ENCODE data around the gene PCDHGA4. TPM values are rescaled to one million over a fixed set of nuclear protein-coding genes. Genes with fewer than 3 reads are reported as not detected.
A peak's percentile ranks its signal among the peaks of the same experiment; 100 is the strongest.

The PCDHGA4 gene
- total RNA-seq, 2 donors from 2014 or later, result 0.86 to 5.0 TPM

GRCh38 chr5:141342773-141343172 lies 12.0 kb upstream of the PCDHGA4 start:
- Mint-ChIP-seq H3K4me1 (no peaks in the 10 kb centered on the region), H3K36me3 (ENCODE audit: low read depth) (peaks cover 22% of the 10 kb centered on the region), H3K9me3 (peaks cover 74% of the 10 kb centered on the region), H3K27me3 (ENCODE audit: insufficient read depth) (peaks cover 11% of the 10 kb centered on the region), H3K4me3 (no peak overlapping the region), H3K27ac (no peak overlapping the region)
- H3K27me3 ChIP-seq (ENCODE audit: control insufficient read depth, insufficient read depth, low read length, poor library complexity, severe bottlenecking), result no peaks in the 10 kb centered on the region
- H3K4me3 ChIP-seq (ENCODE audit: low read length), result peak overlapping the region; percentile 77
- DNase-seq, result no peak
- no peak overlapping the region for H3K9ac ChIP-seq (ENCODE audit: extremely low read depth, low read length, poor library complexity, severe bottlenecking)
- H3K9me3 ChIP-seq (ENCODE audit: control insufficient read depth, low read length), result peaks cover 32% of the 10 kb centered on the region
- H3K4me1 ChIP-seq (ENCODE audit: control insufficient read depth, insufficient read depth, low read length), result no peaks in the 10 kb centered on the region
- WGBS, 2 experiments (ENCODE audit: insufficient coverage in 1 of 2, insufficient read length in 1 of 2), result 84% methylated on average over 1 of the region's 1 CpG; no CpG with 5 or more reads in 1 of the 2 experiments
- no peak for TF ChIP-seq CTCF (conservative IDR thresholded peaks at IDR 0.05)
- no peak overlapping the region for H3K27ac ChIP-seq (ENCODE audit: low read depth, low read length)
- no peaks in the 10 kb centered on the region for H3K36me3 ChIP-seq (ENCODE audit: control insufficient read depth, insufficient read depth, low read length)

GRCh38 chr5:141343242-141343952 lies 11.4 kb upstream of the PCDHGA4 start, which contains the start of gene PCDHGA3:
Gene PCDHGA3, plus strand, starts transcription at chr5:141343829. Its CDS starts 205 bp downstream, at chr5:141344034.
- Mint-ChIP-seq H3K27ac (peak within 1 kb of the TSS; percentile 94), H3K4me3 (peak within 1 kb of the TSS; percentile 70), H3K4me1 (no peaks in the 10 kb centered on the region), H3K27me3 (ENCODE audit: insufficient read depth) (peaks cover 11% of the 10 kb centered on the region), H3K9me3 (peaks cover 70% of the 10 kb centered on the region), H3K36me3 (ENCODE audit: low read depth) (peaks cover 22% of the 10 kb centered on the region)
- peaks cover 38% of the 10 kb centered on the region for H3K9me3 ChIP-seq (ENCODE audit: control insufficient read depth, low read length)
- H3K4me1 ChIP-seq (ENCODE audit: control insufficient read depth, insufficient read depth, low read length), result no peaks in the 10 kb centered on the region
- H3K9ac ChIP-seq (ENCODE audit: extremely low read depth, low read length, poor library complexity, severe bottlenecking), result peak within 1 kb of the TSS; percentile 58
- peak; percentile 63 for DNase-seq
- peak within 1 kb of the TSS; percentile 77 for H3K4me3 ChIP-seq (ENCODE audit: low read length)
- no peak within 1 kb of the TSS for H3K27ac ChIP-seq (ENCODE audit: low read depth, low read length)
- 52 to 80% methylated on average over 3 to 7 of the region's 9 CpGs for WGBS, 2 experiments (ENCODE audit: insufficient coverage in 1 of 2, insufficient read length in 1 of 2)
- H3K36me3 ChIP-seq (ENCODE audit: control insufficient read depth, insufficient read depth, low read length), result no peaks in the 10 kb centered on the region
- no peaks in the 10 kb centered on the region for H3K27me3 ChIP-seq (ENCODE audit: control insufficient read depth, insufficient read depth, low read length, poor library complexity, severe bottlenecking)
- TF ChIP-seq CTCF (conservative IDR thresholded peaks at IDR 0.05), result peak; percentile 75

GRCh38 chr5:141343953-141344463 lies 10.8 kb upstream of the PCDHGA4 start:
- Mint-ChIP-seq H3K27ac (peak overlapping the region; percentile 94), H3K27me3 (ENCODE audit: insufficient read depth) (peaks cover 8% of the 10 kb centered on the region), H3K4me3 (peak overlapping the region; percentile 70), H3K4me1 (no peaks in the 10 kb centered on the region), H3K36me3 (ENCODE audit: low read depth) (peaks cover 26% of the 10 kb centered on the region), H3K9me3 (peaks cover 64% of the 10 kb centered on the region)
- H3K4me3 ChIP-seq (ENCODE audit: low read length), result peak overlapping the region; percentile 77
- no peak overlapping the region for H3K27ac ChIP-seq (ENCODE audit: low read depth, low read length)
- H3K27me3 ChIP-seq (ENCODE audit: control insufficient read depth, insufficient read depth, low read length, poor library complexity, severe bottlenecking), result no peaks in the 10 kb centered on the region
- H3K9me3 ChIP-seq (ENCODE audit: control insufficient read depth, low read length), result peaks cover 44% of the 10 kb centered on the region
- no peaks in the 10 kb centered on the region for H3K36me3 ChIP-seq (ENCODE audit: control insufficient read depth, insufficient read depth, low read length)
- no peaks in the 10 kb centered on the region for H3K4me1 ChIP-seq (ENCODE audit: control insufficient read depth, insufficient read depth, low read length)
- peak overlapping the region; percentile 58 for H3K9ac ChIP-seq (ENCODE audit: extremely low read depth, low read length, poor library complexity, severe bottlenecking)
- TF ChIP-seq CTCF (conservative IDR thresholded peaks at IDR 0.05), result peak; percentile 4
- no peak for DNase-seq
- WGBS, 2 experiments (ENCODE audit: insufficient coverage in 1 of 2, insufficient read length in 1 of 2), result 58 to 84% methylated on average over 31 of the region's 31 CpGs

Measured in endodermal cell (in vitro differentiated cells).